Esophagus (tissue), 2 donors: ENCODE results near the gene C5orf46. TPM values are rescaled to one million over a fixed set of nuclear protein-coding genes. Genes with fewer than 3 reads are reported as not detected.

Source experiments
- H3K27ac ChIP-seq, 2 donors: one replicate each; pipeline ENCODE4 v1.5.1; 2013; ENCODE audit warnings: low read depth in 2 of 2, mild to moderate bottlenecking in 2 of 2, inconsistent platforms in 1 of 2, low read length in 1 of 2, moderate library complexity in 1 of 2
- H3K27me3 ChIP-seq, 2 donors: one replicate each; pipeline ENCODE4 v1.6.1; 2013; ENCODE audit warnings: low read length in 2 of 2, control low read depth in 1 of 2, mild to moderate bottlenecking in 1 of 2; ENCODE audit not compliant: insufficient read depth in 2 of 2, control insufficient read depth in 1 of 2
- H3K36me3 ChIP-seq, 2 donors: one replicate each; pipeline ENCODE4 v1.6.1; 2013; ENCODE audit warnings: low read length in 1 of 2; ENCODE audit not compliant: control insufficient read depth in 2 of 2, insufficient read depth in 2 of 2
- H3K4me1 ChIP-seq, 2 donors: one replicate each; pipeline ENCODE4 v1.6.1; 2013; ENCODE audit warnings: low read length in 1 of 2; ENCODE audit not compliant: control insufficient read depth in 2 of 2, insufficient read depth in 2 of 2
- H3K4me3 ChIP-seq, 2 donors: one replicate each; pipeline ENCODE4 v1.5.1; 2013; ENCODE audit warnings: low read length in 2 of 2, mild to moderate bottlenecking in 2 of 2, low read depth in 1 of 2, moderate library complexity in 1 of 2
- H3K9me3 ChIP-seq, 2 donors: one replicate each; pipeline ENCODE4 v1.6.1; 2013; ENCODE audit warnings: mild to moderate bottlenecking in 2 of 2, low read depth in 1 of 2, low read length in 1 of 2, moderate library complexity in 1 of 2; ENCODE audit not compliant: control insufficient read depth in 2 of 2, insufficient read depth in 1 of 2
- WGBS, 2 donors: extraction: QIAGEN DNeasy Blood & Tissue Kit; methylation state at CpG; one replicate each; pipeline ENCODE4 v1.1.7; 2013; 5-methylcytosine and 5-hydroxymethylcytosine counted together
- polyA plus RNA-seq, 2 donors: library from polyadenylated mRNA; stranded (reverse); fragments of 200-250 nt; gene quantifications; one replicate each; pipeline ENCODE4 v1.2.3, GENCODE V29; 2013
- donor health status: healthy with polysubstance abuse.
- donor health status: Bipolar disorder and iron deficiency.

The C5orf46 gene
- polyA plus RNA-seq, 2 donors = not detected

- Histone ChIP-seq H3K4me3 (no peak overlapping the region), H3K9me3 (no peaks in the 10 kb centered on the region), H3K27me3 (no peaks in the 10 kb centered on the region), H3K4me1 (no peaks in the 10 kb centered on the region), H3K27ac (no peak overlapping the region), H3K36me3 (no peaks in the 10 kb centered on the region)
- WGBS, 2 donors = 75 to 76% methylated on average over 3 of the region's 3 CpGs
Measured at GRCh38 chr5:147898875-147899401, 7.4 kb downstream of the C5orf46 start.

GRCh38 chr5:147895864-147896263, 10.5 kb downstream of the C5orf46 start:
- Histone ChIP-seq H3K9me3 (no peaks in the 10 kb centered on the region), H3K27ac (no peak overlapping the region), H3K27me3 (no peaks in the 10 kb centered on the region), H3K4me1 (peaks cover 0 to 4% of the 10 kb centered on the region in 2 donors), H3K4me3 (no peak overlapping the region), H3K36me3 (no peaks in the 10 kb centered on the region)
- WGBS, 2 donors = 65 to 69% methylated on average over 1 of the region's 1 CpG

GRCh38 chr5:147893820-147894219, 12.5 kb downstream of the C5orf46 start:
- H3K4me1 ChIP-seq = peaks cover 0 to 4% of the 10 kb centered on the region in 2 donors
- no peaks in the 10 kb centered on the region for H3K27me3 ChIP-seq
- peak overlapping the region in 1 of 2 donors; percentile 76 for H3K27ac ChIP-seq
- 31 to 32% methylated on average over 2 of the region's 2 CpGs for WGBS, 2 donors
- no peaks in the 10 kb centered on the region for H3K9me3 ChIP-seq
- H3K36me3 ChIP-seq = no peaks in the 10 kb centered on the region
- H3K4me3 ChIP-seq = no peak overlapping the region

GRCh38 chr5:147892696-147893296, 13.5 kb downstream of the C5orf46 start:
- Histone ChIP-seq H3K36me3 (no peaks in the 10 kb centered on the region), H3K27me3 (no peaks in the 10 kb centered on the region), H3K9me3 (no peaks in the 10 kb centered on the region), H3K4me1 (peaks cover 0 to 4% of the 10 kb centered on the region in 2 donors), H3K4me3 (no peak overlapping the region), H3K27ac (peak overlapping the region in 1 of 2 donors; percentile 76)
- 27 to 44% methylated on average over 3 of the region's 3 CpGs for WGBS, 2 donors

- 46 to 70% methylated on average over 2 of the region's 2 CpGs for WGBS, 2 donors
- H3K36me3 ChIP-seq = no peaks in the 10 kb centered on the region
- H3K4me3 ChIP-seq = no peak overlapping the region
- H3K27ac ChIP-seq = no peak overlapping the region
- H3K27me3 ChIP-seq = no peaks in the 10 kb centered on the region
- H3K4me1 ChIP-seq = no peaks in the 10 kb centered on the region
- H3K9me3 ChIP-seq = no peaks in the 10 kb centered on the region
Measured at GRCh38 chr5:147887930-147888329, 18.4 kb downstream of the C5orf46 start.

GRCh38 chr5:147887026-147887627, 19.2 kb downstream of the C5orf46 start:
- 7 to 12% methylated on average over 3 of the region's 3 CpGs for WGBS, 2 donors
- H3K9me3 ChIP-seq = no peaks in the 10 kb centered on the region
- no peaks in the 10 kb centered on the region for H3K4me1 ChIP-seq
- no peaks in the 10 kb centered on the region for H3K27me3 ChIP-seq
- no peak overlapping the region for H3K27ac ChIP-seq
- no peaks in the 10 kb centered on the region for H3K36me3 ChIP-seq
- H3K4me3 ChIP-seq = no peak overlapping the region

GRCh38 chr5:147882586-147883313, 23.6 kb downstream of the C5orf46 start:
- Histone ChIP-seq H3K27ac (no peak overlapping the region), H3K27me3 (no peaks in the 10 kb centered on the region), H3K4me3 (no peak overlapping the region), H3K9me3 (no peaks in the 10 kb centered on the region), H3K4me1 (no peaks in the 10 kb centered on the region), H3K36me3 (no peaks in the 10 kb centered on the region)
- 73 to 76% methylated on average over 6 of the region's 6 CpGs for WGBS, 2 donors

- Histone ChIP-seq H3K9me3 (no peaks in the 10 kb centered on the region), H3K4me3 (no peak overlapping the region), H3K27ac (no peak overlapping the region), H3K27me3 (no peaks in the 10 kb centered on the region), H3K36me3 (no peaks in the 10 kb centered on the region), H3K4me1 (no peaks in the 10 kb centered on the region)
- 80 to 91% methylated on average over 2 of the region's 2 CpGs for WGBS, 2 donors
Measured at GRCh38 chr5:147880487-147880886, 25.9 kb downstream of the C5orf46 start.

- no peaks in the 10 kb centered on the region for H3K4me1 ChIP-seq
- no peaks in the 10 kb centered on the region for H3K9me3 ChIP-seq
- no peak overlapping the region for H3K27ac ChIP-seq
- no peaks in the 10 kb centered on the region for H3K36me3 ChIP-seq
- H3K4me3 ChIP-seq = no peak overlapping the region
- WGBS, 2 donors = 90 to 98% methylated on average over 3 of the region's 3 CpGs
- no peaks in the 10 kb centered on the region for H3K27me3 ChIP-seq
Measured at GRCh38 chr5:147879784-147880183, 26.6 kb downstream of the C5orf46 start.
